DMS153 (cell line): ENCODE results near the gene RIOX2.

Source experiments
- DNase-seq: peaks from one replicate; lab custom pipeline; 2025; lab: John Stamatoyannopoulos, UW

RIOX2 gene

DNA sequence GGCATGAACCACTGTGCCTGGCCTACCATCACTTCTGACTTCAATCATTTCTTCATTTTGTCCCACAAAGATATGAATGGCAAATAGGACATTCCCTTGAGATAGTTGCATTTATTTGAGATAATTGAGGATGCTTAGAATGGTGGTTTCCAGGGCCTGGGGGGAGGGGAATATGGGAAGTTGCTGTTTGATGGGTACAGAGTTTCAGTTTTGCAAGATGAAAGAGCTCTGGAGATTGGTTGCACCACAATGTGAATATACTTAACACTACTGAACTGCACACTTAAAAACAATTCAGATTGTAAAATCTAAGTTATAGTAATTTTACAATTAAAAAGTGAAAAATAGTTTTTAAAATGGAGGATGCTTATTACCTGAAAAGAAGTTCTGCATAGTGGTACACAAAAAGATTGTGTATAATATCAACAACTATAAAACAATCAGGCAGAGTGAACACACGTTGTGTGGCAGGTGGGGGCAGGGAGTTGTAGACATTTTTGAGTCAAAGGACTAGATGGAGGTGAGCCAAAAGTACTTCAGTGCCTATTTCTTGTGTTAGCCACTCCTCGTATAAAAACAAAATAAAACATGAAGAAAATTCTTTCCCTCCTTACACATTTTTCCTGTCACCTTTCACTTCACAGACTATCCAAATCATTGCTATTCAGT is 18.5 kb upstream of the RIOX2 start:
- DNase-seq: no peak

DNA sequence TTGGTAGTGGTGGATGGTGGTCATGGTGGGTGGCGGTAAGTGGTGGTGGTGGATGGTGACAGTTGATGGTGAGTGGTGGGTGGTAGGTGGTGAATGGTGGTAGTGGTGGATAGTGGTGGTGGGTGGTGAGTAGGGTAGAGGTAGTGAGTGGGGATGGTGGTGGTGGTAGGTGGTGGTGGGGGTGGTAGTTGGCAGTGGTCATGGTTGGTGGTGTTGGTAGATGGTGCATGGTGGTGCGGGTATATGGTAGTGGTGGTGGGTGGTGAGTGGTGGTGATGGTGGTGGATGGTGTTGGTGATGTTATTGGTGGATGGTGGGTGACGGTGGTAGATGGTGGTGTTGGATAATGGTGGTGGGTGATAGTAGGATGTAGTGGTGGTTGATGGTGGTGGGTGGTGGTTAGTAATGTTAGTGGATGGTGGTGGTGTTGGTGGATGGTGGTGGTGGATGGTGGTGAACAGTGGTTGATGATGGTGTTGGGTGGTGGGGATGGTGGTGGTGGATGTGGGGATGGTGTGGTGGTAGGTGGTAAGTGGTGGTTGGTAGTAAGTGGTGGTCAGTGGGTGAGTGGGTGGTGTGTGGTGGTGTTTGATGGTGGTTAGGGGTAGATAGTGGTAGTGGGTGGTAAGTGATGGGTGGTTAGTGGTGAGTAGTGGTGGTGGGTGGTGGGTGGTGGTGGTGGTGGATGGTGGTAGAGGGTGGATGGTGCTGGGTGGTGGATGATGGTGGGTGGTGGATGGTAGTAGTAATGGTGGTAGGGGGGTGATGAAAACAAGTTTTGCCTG is 16.7 kb upstream of the RIOX2 start:
- DNase-seq: no peak

DNA sequence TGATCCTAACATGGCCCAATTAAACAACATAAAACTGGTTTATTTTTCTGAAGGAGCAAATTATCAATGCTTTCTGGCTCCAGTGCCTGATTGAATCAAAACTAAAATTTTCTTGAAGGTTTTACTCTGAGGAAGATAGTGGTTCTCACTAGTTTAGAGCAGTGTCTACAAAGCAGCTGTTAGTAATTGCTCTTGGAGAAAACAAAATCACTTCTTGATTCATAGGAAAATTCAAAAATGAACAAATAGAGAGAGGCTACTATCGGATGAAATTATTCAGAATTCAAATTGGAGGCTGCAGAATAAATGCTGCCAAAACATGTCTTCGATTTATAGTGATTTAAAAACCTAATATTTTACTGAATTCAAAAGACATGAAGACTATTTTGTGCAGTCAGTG is 15.1 kb upstream of the RIOX2 start:
- no peak for DNase-seq

DNA sequence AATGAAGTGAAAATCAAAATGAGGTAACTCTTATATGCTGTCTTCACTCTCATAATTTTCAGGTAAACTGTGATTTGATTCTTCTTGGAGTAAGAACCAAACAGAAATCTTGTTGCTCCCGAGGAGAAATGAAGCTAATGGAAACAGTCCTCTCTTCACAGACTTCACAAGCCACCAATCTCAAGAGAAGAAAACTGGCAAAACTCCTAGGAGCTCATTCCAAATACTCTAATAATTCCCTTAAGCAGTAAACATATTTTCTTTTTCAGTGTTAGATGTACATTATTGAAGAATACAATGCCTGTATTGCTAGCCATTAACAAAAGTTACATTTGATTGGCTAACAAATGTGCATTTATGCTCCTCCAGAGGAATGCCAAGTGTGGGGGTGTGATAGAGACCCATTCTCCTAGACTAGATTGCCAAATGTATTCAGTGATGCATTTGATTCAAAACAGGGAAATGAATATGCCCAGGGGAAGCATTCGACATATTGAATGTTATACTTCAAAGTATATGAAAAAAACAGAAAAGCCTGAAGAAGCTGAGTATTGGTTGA is 11.8 kb upstream of the RIOX2 start:
- DNase-seq: no peak

DNA sequence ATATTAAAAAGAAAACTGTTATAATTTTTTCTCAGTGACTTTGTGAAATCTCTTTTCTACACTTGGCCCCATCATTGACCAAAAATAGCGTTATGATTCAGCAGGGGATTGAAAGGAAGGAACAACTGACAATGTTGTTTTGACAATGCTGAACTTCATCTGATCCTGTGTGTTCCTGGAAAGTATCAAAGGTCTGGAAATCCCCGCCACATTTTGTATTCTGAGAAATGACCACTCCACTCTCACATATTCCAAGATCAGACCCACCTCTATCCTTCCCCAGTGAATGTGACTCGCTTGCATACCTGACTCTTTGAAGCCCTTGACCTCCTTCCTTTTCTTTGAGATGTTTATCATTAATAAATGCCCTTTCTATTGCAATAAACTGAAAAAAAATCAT is 9.7 kb upstream of the RIOX2 start:
- DNase-seq: no peak

DNA sequence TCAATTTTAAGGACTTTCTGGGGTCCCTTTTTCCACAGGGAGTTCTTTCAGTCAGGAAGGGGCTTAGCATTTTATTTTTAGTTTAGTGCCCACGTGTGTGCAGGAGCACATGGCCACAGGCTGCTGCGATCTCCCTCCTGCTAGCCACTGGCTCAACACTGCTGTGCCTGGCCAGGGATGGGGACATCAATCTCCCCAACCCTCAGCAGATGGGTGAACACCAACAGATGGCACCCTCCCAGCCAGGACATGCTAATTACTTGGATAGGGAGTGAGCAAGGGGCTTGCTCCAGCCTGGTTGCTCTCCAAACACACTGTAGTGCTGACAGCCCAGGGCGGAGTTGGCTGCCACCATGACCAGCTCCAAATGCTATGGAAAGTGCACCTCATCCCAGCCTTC is 7.4 kb upstream of the RIOX2 start:
- DNase-seq: no peak

DNA sequence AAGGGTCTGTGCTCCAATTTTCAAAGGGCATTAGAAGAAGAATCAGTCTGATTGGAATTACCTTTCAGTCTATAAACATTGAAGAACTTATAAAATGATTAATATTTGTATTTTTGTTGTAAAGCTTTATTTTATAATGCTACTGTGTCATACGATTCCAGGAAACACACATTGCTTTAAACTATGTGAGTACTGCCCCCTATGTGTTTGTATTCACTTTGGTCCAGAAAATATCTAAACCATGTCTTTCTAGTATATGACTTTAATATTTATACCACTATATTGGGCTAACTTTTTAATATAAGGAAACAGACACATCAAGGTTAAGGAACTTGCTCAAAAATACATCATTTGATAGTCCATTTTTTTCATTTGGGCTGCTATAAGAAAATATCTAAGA is 3.2 kb upstream of the RIOX2 start:
- DNase-seq: no peak

DNA sequence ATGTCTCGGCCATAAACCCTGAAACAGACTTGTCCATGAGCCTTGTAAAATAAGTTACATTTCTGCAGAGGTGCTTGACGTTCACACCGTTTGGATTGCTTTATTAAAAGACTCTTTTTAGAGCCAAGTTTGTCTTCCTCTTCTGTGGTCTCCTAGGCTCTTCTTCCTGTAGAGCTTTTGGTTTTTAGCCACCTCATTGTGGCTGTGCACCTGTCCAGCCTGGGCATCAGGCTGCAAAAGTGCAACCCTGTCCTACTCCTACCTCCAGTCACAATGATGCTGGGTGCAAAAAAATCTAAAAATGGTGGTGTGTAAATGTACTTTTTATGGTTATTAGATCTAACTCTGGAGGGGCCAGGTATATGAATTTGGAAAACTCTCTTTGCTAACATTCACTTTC is 2.8 kb upstream of the RIOX2 start:
- DNase-seq: no peak

DNA sequence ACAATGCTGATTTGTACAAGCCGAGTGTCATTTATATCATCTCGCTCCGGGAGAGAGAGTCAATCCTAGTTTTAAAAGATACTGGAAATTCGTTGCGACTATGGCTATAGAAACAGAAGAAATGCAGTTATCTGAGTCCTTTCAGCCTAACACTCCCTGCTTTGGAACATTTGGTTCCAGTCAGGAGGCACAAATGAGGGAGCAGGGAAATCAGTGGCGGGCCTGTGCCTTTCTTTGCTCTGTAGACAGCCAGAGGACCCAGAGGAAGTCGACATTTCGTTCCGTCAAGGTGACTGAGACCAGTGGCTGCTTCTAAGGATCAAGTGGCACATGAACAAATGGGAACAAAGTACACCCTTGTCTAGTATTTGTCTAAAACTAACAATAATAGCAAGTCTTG is 745 bp upstream of the RIOX2 start:
- DNase-seq: no peak

DNA sequence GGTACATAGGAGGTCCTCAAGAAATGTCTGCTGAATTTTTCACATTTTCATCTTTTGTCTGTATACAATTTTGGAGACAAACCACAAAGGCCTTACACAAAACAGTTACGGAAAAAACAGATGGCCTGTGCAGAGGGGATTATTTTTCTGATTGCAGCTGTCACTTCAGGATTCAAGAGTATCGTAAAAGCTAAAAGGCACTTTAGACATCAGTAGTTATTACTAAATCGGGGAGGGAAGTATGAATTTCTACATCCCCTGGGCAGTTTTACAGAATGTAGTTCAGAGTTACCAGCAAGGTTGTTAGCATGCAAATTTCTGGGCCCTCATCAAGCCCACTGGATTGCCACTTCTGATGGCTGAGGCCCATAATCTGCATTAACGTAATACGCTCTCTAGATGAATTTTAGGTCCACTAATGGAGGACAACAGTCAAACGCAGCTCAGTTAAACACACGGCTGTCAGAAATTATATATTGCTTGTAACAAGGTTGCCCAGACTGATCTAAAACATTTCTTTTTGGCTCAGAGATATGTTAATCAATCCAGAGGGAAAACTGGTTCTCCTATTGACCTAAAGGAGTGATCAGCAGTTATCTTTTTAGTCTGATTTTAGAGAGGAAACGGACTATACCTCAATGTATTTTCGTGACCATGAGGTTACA is 1.1 kb downstream of the RIOX2 start:
- no peak for DNase-seq

DNA sequence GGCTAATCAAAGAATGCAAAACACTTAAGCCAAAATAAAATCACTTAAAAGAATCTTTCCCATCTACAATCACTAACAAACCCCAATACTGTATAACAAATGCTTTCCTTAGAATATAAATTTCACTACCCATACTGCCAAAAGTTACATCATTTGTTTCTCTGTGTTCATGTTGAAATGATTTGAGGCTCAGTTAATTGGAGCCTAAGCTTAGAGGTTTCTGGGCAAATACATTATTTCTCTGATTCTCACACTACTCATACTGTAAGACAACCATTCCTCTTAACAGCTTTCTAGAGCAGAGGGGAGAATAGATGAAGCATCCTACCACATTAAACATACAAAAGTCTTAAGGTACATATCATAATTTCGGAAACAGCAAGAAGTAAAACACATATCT is 2.1 kb downstream of the RIOX2 start:
- no peak for DNase-seq

DNA sequence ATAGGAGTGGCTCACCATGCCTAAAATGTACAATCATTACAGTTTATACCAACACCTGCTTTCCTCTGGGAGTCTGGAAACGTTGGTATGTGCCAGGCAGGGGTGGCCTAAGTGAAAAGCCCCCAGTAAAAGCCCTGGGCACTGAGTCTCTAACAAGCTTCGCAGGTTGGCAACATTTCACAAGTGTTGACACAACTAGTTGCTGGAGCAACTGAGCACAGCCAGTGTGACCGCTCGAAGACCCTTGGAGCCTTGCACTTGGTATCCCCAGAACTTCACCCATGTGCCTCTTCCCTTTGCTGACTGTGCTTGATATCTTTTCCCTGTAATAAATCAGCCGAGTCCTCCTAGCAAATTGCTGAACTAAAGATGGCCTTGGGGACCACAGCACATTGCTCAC is 2.7 kb downstream of the RIOX2 start:
- no peak for DNase-seq

DNA sequence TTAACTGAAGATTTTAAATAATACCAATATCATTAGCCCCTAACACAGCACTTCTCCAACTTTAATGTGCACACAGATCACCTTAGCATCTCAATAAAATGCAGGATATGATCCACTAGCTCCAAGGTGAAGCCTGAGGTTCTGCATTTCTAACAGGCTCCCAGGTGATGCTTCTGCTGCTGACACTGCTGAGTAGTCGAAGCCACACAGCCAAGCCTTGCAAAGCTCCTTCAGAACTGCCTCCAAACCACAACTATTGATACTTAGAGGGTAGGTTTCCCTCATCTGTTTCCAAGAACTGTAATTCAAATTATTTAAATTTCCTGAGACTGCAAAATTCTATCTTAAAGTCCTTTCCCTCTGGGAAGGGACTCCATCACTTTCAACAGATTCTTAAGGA is 3.9 kb downstream of the RIOX2 start:
- DNase-seq: no peak

DNA sequence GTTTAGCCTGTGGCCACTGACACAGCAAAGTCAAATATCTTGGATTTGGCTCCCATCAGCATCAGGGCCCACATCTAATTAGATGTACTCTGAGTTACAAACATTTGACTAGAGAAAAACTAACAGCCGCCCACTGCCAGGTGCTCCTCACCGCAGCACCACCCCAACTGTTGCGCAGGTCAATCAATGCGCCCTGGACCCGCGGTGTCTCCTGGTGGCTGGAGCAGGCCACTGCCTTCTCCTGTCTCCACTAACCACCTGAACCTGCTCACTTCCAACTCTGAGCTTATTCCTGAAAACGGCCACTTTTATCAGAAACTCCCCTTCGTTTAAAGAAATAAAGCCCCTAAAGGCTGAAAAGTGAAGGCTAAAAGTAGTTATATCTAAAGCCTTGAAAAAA is 4.3 kb downstream of the RIOX2 start:
- DNase-seq: no peak

DNA sequence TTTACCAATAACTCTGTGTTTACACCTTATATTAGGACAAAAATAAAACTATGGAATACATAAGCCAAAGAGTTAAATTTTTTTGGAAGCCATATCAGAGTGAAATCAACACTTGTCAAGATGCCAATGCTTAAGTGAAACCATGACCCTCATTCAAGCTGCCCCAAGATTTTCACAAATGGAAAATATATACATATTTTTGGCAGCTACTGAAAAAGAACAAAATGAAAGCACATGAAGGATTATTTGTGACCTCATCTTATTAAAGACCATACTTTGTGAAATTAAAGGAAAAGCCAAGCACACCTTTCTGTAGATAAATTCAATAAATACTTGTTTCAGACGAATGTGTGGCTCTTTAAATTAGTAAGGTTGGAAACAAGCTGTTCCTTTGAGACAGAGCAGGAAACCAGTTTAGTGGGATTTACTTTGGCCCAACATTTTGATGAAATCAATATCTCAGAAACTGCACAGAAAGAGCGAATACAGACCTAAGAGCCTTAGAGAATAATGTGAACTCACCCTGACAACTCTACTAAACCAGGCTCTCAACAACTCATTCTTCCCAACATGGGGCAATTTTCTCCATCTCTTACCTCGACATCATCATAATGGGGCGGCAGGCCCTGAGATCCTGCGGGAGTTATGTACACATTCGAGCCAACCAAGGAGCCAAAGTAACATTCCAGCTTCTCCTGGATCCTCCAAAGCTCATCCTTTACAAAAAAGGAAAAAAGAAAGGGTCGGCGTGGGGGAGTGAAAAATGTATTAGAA is 11.1 kb downstream of the RIOX2 start:
- no peak for DNase-seq

DNA sequence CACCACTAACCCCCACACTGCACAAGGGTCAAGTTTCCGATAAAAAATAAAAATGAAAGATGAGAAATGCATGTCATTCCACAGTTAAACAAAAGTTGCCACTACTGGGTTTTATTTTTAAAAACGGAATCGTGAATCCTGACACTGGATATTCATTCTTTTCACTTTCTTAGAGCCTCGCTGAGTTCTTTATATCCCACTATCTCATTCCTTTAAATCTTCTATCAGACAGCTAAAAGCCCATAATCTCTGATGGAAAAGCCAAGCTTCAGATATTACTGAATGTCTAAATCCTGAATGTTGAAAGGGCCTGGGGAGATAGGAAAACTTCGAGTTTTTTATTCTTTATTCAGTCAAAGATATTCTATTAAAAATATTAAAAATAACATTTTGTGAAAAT is 11.7 kb downstream of the RIOX2 start:
- DNase-seq: no peak

DNA sequence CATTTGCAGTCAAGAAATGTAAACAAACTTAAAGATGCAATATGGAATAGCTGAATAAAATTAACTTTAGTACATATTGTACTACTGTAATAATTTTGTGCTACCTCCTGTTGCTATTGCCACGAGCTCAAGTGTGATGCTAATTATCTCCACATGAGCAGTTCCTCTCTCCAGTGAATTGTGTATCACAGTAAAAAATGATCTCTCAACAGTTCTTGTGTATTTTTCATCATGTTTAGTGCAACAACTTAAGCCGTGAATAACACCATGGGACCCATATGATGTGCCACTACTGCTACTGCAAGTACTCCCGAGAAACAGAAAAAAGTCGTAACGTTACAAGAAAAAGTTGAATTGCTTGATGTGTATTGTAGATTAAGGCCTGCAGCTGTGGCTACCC is 12.4 kb downstream of the RIOX2 start:
- no peak for DNase-seq

DNA sequence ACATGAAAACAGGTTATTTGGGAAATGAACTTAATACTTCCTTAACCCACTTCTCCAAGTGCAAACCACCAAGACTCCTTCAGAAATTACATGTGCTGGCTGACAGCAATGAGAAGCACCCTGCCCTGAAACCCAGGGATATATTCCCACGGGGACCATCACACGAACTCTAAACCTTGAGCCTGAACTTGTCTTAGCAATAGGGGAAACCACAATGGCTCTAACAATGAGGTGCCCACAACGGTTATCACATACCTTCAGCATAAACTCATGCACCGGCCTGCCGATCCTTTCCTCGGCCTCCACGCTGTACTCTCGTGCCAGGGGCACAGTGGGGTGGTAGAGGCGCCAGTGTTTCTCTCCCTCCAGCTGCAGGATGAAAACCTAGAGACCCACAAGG is 13.4 kb downstream of the RIOX2 start:
- DNase-seq: no peak

DNA sequence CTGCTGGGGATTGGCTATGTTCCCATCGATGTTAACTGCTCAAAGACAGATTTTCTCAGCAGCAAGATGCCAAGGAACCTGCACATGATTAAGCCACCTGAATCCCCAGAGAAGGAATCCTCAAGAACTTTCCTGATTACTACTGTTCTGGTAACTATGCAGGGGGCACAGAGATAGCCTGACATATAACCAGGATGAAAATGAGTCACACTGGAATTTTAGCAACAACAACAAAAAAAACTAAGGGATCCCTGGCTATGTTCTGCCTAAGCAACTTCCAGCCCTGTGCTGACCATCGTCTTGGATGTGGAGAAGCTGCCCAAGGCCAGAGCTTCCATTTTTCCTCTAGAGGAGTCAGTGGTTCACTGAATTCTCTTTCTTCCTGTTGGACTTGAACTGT is 13.8 kb downstream of the RIOX2 start:
- no peak for DNase-seq

DNA sequence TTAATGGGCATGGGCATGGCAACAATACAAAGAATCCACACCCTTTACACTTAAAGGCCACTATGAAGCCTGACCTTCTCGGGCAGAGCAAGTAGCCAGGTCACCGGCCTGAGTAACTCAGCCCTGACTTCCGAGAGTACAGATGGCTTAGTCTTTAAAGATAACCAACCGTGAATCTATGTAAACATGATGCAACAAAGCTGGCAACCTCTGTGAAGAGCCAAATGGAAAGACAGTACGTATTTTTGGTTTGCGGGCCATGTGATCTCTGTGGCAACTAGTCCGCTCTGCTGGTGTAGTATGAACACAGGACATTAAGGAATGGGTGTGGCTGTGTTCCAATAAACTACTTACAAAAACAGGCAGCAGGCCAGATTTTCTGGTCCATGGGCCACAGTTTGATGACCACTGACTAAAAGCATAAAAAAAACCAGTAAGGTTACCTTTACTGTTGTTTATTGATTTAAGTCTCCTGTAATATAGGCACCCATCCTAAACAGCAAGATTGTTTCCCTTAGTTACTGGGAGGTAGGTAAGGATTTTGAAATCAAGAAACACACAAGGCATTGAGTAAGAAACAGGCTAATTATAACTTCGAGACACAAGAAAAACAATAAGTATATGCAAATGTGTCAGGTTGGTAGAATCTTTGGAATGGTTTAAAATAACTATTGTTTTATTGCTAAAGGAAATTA is 14.5 kb downstream of the RIOX2 start:
- peak; percentile 26 for DNase-seq

DNA sequence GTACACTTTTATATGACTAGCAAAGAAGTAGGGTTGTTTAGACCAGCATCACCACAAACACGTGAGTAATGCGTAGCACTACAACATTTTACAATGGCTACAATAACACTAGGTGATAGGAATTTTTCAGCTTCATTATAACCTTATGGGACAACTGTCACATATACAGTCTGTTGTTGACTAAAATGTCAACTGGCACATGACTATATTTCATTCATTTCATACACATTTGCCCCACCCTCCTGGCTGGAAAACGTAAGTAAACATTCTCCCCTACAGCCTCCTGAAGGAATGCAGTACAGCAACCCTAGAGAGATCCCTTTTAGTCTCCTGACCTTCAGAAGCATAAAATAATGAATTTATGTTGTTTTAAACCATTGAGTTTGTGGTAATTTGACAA is 16.2 kb downstream of the RIOX2 start:
- no peak for DNase-seq
